Hematopoietic multipotent progenitor cell treated with erythropoietin and hydrocortisone succinate and interleukin-3 and kit ligand, for 6 days (in vitro differentiated cells): Measurements from ENCODE around the gene CLDN6.

Source experiments
- DNase-seq: peaks from one replicate; pipeline ENCODE4 v3.0.0-alpha.2; 2015

The CLDN6 gene

DNA sequence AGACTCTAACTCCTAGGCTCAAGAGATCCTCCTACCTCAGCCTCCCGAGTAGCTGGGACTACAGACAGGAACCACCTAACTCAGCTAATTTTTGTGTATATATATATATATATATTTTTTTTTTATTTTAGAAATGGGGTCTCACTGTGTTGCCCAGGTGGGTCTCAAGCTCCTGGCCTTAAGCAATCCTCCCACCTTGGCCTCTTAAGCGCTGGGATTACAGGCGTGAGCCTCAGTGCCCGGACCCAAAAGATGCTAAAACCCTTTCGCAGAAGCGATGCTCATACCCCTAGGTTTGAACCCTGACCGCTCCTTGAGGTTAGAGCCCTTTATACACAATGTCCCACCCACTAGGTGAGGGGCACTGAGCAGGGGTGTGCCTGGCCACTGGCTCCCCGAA is 7.5 kb downstream of the CLDN6 start:
- no peak for DNase-seq

DNA sequence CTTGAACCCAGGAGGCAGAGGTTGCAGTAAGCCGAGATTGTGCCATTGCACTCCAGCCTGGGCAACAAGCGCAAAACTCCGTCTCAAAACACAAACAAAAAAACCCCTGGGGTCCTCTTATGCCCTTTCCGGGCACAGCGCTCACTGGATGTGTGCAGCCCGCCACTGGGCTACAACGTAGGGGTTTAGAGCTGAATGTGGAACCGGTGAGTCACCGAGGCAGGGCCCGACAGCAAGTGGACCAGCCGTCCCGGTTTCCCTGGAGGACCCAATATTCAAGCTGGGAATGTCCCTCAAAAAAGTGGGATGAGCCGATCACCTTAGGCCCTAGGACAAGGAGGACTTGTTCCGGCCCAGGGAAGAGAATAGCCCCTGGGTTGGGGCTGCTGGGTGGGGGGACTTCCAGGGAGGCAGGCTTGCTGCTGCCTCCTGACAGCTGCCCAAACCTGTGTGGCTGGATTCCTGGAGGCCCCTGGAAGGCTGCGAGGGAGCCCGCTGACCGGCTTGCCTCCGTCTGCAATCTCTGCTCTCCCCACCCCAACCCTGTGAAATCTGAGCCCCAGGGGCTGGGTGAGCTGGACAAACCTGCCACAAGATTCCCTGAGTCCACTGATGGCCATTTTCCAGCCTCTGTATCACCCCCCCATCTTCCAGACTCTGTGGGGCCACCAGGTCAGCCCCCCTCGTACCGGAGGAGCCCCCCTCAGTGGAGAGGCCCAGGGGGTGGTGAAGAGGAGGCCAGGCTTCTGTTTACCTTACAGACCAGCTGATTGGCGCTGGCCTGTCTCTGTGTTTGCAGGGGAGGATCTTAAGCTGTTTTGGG is 8.2 kb downstream of the CLDN6 start:
- DNase-seq, result no peak

GRCh38 chr16:3008690-3009037 is 9.3 kb downstream of the CLDN6 start:
- peak; percentile 28 for DNase-seq

- DNase-seq, result peak; percentile 64
Measured at GRCh38 chr16:3007957-3008689, 9.9 kb downstream of the CLDN6 start.

GRCh38 chr16:3007059-3007956 is 10.7 kb downstream of the CLDN6 start:
- DNase-seq, result peak; percentile 89

- peak; percentile 72 for DNase-seq
Measured at GRCh38 chr16:3004781-3005284, 13.2 kb downstream of the CLDN6 start.

DNA sequence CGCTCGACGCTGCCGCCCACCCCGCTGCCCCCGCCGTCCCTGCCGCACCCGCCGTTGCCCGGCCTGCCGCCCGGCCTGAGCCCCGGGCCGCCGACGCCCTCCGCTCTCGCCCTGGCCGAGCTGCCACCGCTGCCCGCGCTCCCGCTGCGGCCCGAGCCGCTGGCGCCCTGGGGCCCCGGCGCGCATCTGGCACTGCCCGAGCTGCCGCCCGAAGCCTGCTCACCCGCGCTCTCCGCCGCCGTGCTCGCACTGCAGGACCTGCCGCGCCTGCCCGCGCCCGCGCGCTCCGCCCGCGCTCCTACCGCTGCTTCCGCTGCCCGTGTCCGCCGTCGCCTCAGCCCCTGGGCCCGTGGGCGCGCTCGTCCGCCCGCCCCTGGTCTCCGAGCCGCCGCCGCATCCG is 13.7 kb downstream of the CLDN6 start:
- no peak for DNase-seq

- peak; percentile 100 for DNase-seq
Measured at GRCh38 chr16:3003582-3004270, 14.3 kb downstream of the CLDN6 start.

- no peak for DNase-seq
Measured at GRCh38 chr16:3001316-3001715, 16.7 kb downstream of the CLDN6 start.

DNA sequence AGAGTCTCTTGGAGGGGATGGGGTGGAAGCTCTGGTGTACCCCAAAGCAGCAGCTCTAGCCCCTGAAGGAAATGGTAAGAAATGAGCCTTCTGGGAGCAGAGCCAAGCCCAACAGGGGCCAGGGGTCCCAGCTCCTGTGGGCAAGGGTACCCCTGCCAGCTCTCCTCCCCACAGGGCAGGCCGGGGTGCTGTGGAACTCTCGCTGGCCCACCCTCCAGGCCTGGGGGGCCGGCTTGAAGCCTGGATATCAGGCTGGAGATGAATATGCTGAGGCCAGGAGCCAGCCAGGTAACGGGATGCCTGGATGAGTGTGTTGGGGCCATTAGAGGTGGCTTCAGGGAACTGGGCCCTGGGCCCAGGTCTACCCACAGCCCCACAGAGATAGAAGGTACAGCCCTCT is 17.4 kb downstream of the CLDN6 start:
- DNase-seq, result no peak

- DNase-seq, result no peak
Measured at GRCh38 chr16:2999929-3000328, 18.1 kb downstream of the CLDN6 start.

- no peak for DNase-seq
Measured at GRCh38 chr16:2996298-2996697, 21.7 kb downstream of the CLDN6 start.

DNA sequence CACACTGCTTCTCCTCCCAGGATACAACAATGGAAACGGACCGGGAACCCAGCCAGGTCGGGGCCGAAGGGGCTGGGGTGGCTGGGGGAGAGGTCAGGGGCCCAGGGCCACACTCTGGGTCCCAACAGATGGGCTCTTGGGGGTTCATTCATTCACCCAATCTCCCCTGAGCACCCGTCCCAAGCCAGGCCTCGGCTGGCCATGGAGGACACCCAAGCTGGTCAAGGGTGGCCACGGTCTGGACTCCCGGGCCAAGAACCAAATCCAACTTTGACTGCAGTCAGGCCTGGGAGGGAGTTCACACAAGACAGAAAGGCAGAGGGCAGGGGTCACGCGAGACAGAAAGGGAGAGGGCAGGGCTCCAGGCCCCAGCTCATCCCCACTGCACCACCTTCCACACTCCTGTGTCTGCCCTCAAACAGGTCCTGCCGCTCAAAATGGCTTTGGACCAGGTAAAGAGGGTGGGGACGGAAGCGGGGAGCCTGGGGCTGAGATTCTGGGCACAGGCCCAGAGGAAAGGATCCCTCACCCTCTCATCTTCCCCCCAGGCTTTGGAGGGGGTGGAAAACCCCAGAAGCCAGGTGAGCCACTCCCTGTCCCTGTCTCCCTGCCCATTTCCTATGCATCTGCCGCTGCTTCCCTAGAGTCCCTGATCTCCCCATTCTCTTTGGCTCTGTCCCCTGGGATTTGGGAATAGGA is 25.5 kb downstream of the CLDN6 start:
- no peak for DNase-seq

- DNase-seq, result no peak
Measured at GRCh38 chr16:2991566-2992261, 26.3 kb downstream of the CLDN6 start.

GRCh38 chr16:2990891-2991290 is 27.1 kb downstream of the CLDN6 start:
- no peak for DNase-seq

DNA sequence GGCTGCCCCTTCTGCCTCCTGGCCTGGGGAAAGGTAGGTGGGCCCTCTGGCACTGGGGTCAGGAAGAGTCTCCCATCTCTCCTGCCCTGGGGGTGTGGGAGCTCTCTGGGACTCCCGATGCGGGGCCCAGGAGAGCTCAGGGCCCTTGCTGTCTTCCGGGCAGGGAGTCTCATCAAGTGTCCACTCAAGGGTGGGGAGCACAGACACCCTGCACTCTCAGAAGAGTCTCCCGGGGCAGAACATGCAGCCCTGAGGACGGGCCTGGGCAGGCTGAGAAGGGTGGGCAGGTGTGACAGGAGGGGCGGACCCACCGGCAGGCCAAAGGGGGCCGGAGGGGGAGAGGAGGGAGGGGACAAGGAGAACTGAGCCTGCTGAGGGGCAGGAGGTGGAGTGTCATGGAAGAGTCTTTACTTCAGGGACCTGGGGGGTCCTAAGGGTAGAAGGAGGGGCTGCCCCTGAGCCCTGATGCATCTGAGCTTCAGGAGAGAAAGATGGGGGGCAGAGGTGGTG is 29.3 kb downstream of the CLDN6 start:
- no peak for DNase-seq

DNA sequence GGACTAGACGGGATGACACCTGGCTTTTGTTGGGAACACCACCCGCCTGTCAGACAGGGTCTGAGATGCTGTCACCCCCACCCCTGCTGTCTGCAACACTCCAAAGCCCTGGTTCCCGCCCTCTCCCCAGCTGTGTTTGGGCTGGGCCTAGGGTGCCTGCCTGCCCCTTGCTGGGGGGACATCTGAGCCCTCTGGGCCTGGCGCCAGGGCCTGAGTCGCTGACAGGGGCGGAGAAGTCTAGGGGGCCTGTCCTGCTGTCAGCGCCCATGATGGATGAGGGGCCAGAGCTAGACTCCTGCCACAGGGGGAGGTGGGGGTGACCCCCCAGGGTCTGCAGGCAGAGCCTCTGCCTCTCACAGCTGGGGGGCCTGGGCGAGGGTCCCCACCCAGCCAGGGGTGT is 30.1 kb downstream of the CLDN6 start:
- no peak for DNase-seq

GRCh38 chr16:2987286-2987685 is 30.7 kb downstream of the CLDN6 start:
- DNase-seq, result no peak

GRCh38 chr16:2986623-2987188 is 31.3 kb downstream of the CLDN6 start:
- no peak for DNase-seq

DNA sequence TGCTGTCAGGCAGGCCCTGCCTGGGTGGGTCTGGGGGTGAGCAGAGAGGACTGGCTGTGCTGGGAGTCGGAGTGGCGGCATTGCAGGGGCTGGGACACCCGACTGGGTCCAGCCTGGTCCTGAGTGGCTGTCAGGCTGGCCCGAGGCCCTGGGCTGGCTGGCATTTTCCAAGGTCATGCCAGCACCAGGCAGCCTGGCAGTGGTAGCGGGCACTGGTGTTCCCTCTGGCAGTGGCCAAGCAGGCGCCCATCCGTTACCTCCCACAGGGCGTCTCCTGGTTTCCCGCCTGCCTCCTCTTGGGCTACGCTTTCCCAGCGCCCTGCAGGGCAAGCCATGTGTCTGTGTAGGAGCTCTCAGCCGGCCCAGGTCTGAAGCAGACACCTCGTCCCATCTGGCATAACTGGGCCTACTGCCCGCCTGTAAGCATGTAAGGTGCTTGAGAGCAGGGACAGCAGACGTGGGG is 32.1 kb downstream of the CLDN6 start:
- no peak for DNase-seq

- no peak for DNase-seq
Measured at GRCh38 chr16:2985462-2985861, 32.5 kb downstream of the CLDN6 start.
